ENCODE measurements around the gene DMRTA1. TPM values are rescaled to one million over a fixed set of nuclear protein-coding genes. Genes with fewer than 3 reads are reported as not detected.
"Not testable (repeated sequence)": the region's sequence is repeated elsewhere in the genome, so short reads cannot be mapped to it uniquely, and the experiment has no call there.

Gene DMRTA1
- total RNA-seq, 4 donors from 2014 or later: 1.4 to 2.4 (median 1.8) TPM

- Histone ChIP-seq H3K36me3 (no peaks in the 10 kb centered on the region), H3K4me3 (no peak overlapping the region), H3K27me3 (peaks cover 5% of the 10 kb centered on the region), H3K4me1 (no peaks in the 10 kb centered on the region), H3K9me3 (no peaks in the 10 kb centered on the region), H3K27ac (no peak overlapping the region)
- TF ChIP-seq EP300 (IDR thresholded peaks at IDR 0.05; ENCODE audit: low read depth) (no peak), POLR2A (IDR thresholded peaks at IDR 0.05) (no peak), CTCF (IDR thresholded peaks at IDR 0.05) (no peak), POLR2AphosphoS5 (IDR thresholded peaks at IDR 0.05) (no peak)
- in situ Hi-C loops (cut with MboI; ENCODE audit: low pct_ligation_motif_present in 1 of 4, low pct_unique_long_range_greater_than_20kb in 1 of 4, low sequenced_read_pairs in 3 of 4) (no loop called here), intact Hi-C loops (cut with DNase I; ENCODE audit: low total_unique reads) (no loop called here)
- no peak for DNase-seq
- 74 to 77% methylated on average over 5 of the region's 5 CpGs for WGBS, 2 donors (ENCODE audit: low coverage in 1 of 2)
Measured at GRCh38 chr9:22427226-22427880, 19.3 kb upstream of the DMRTA1 start.

GRCh38 chr9:22433691-22434090 is 12.9 kb upstream of the DMRTA1 start:
- H3K4me1 ChIP-seq: no peaks in the 10 kb centered on the region
- no peak overlapping the region for H3K27ac ChIP-seq
- no peak overlapping the region for H3K4me3 ChIP-seq
- WGBS, 2 donors (ENCODE audit: low coverage in 1 of 2): 83 to 90% methylated on average over 1 to 15 of the region's 15 CpGs
- DNase-seq: no peak
- intact Hi-C loops (cut with DNase I; ENCODE audit: low total_unique reads): no loop called here
- H3K9me3 ChIP-seq: no peaks in the 10 kb centered on the region
- H3K27me3 ChIP-seq: peaks cover 5% of the 10 kb centered on the region
- no peak for TF ChIP-seq POLR2AphosphoS5 (IDR thresholded peaks at IDR 0.05)
- no peaks in the 10 kb centered on the region for H3K36me3 ChIP-seq
- in situ Hi-C loops (cut with MboI; ENCODE audit: low pct_ligation_motif_present in 1 of 4, low pct_unique_long_range_greater_than_20kb in 1 of 4, low sequenced_read_pairs in 3 of 4): no loop called here

GRCh38 chr9:22435252-22435651 is 11.4 kb upstream of the DMRTA1 start:
- DNase-seq; H3K4me3 ChIP-seq; H3K27me3 ChIP-seq; H3K27ac ChIP-seq; H3K36me3 ChIP-seq; H3K4me1 ChIP-seq; intact Hi-C loops (cut with DNase I; ENCODE audit: low total_unique reads); in situ Hi-C loops (cut with MboI; ENCODE audit: low pct_ligation_motif_present in 1 of 4, low pct_unique_long_range_greater_than_20kb in 1 of 4, low sequenced_read_pairs in 3 of 4); H3K9me3 ChIP-seq: not testable (repeated sequence)
- 60 to 79% methylated on average over 1 to 3 of the region's 3 CpGs for WGBS, 2 donors (ENCODE audit: low coverage in 1 of 2)

- WGBS, 2 donors (ENCODE audit: low coverage in 1 of 2): 72 to 73% methylated on average over 3 to 8 of the region's 8 CpGs
- H3K36me3 ChIP-seq; DNase-seq; H3K4me3 ChIP-seq; in situ Hi-C loops (cut with MboI; ENCODE audit: low pct_ligation_motif_present in 1 of 4, low pct_unique_long_range_greater_than_20kb in 1 of 4, low sequenced_read_pairs in 3 of 4); H3K4me1 ChIP-seq; H3K9me3 ChIP-seq; intact Hi-C loops (cut with DNase I; ENCODE audit: low total_unique reads); H3K27me3 ChIP-seq; H3K27ac ChIP-seq: not testable (repeated sequence)
Measured at GRCh38 chr9:22437461-22438067, 9.1 kb upstream of the DMRTA1 start.

GRCh38 chr9:22440841-22441240 is 5.8 kb upstream of the DMRTA1 start:
- TF ChIP-seq CTCF (IDR thresholded peaks at IDR 0.05): no peak
- no peak for TF ChIP-seq POLR2A (IDR thresholded peaks at IDR 0.05)
- TF ChIP-seq POLR2AphosphoS5 (IDR thresholded peaks at IDR 0.05): no peak
- no peak for TF ChIP-seq EP300 (IDR thresholded peaks at IDR 0.05; ENCODE audit: low read depth)
- Histone ChIP-seq H3K27ac (no peak overlapping the region), H3K4me3 (no peak overlapping the region), H3K4me1 (no peaks in the 10 kb centered on the region), H3K36me3 (no peaks in the 10 kb centered on the region), H3K9me3 (no peaks in the 10 kb centered on the region), H3K27me3 (peaks cover 34% of the 10 kb centered on the region)
- no peak for DNase-seq
- intact Hi-C loops (cut with DNase I; ENCODE audit: low total_unique reads): no loop called here
- 97 to 100% methylated on average over 8 to 16 of the region's 16 CpGs for WGBS, 2 donors (ENCODE audit: low coverage in 1 of 2)
- in situ Hi-C loops (cut with MboI; ENCODE audit: low pct_ligation_motif_present in 1 of 4, low pct_unique_long_range_greater_than_20kb in 1 of 4, low sequenced_read_pairs in 3 of 4): loop anchor here in 3 of 4 donors (10.0 kb wide), 3 partner anchors 126 to 626 kb away; no protein-coding TSS in a partner anchor

Data from transverse colon (tissue), 4 donors.